SK-N-SH treated with all-trans-retinoic acid at 6 μM for 48 hours (cell line): Measurements from ENCODE around the gene STAT5A.

ENCODE experiments used
- ARNTL ChIP-seq: fragments of 450-650 bp; formaldehyde crosslinking; IDR thresholded peaks from 2 replicates; pipeline ENCODE4 v1.5.0; 2020; ENCODE audit warnings: low read depth, mild to moderate bottlenecking, moderate library complexity, borderline replicate concordance
- ESRRG ChIP-seq: fragments of 250-450 bp; sonication (Bioruptor Pico); IDR thresholded peaks from 2 replicates; pipeline ENCODE4 v1.6.1; 2021; ENCODE audit warnings: mild to moderate bottlenecking
- ISL1 ChIP-seq: fragments of 250-450 bp; sonication (Bioruptor Pico); IDR thresholded peaks from 2 replicates; pipeline ENCODE4 v2.1.2; 2022; ENCODE audit warnings: mild to moderate bottlenecking, moderate library complexity
- PATZ1 ChIP-seq: fragments of 250-450 bp; sonication (Bioruptor Pico); IDR thresholded peaks from 2 replicates; pipeline ENCODE4 v1.8.0; 2020; ENCODE audit warnings: mild to moderate bottlenecking, moderate library complexity, borderline replicate concordance
- ZFP3 ChIP-seq: fragments of 250-450 bp; sonication (Bioruptor Pico); IDR thresholded peaks from 2 replicates; pipeline ENCODE4 v1.5.0; 2020; ENCODE audit warnings: mild to moderate bottlenecking, moderate library complexity
- ZFP30 ChIP-seq: fragments of 450-650 bp; formaldehyde crosslinking; IDR thresholded peaks from 2 replicates; pipeline ENCODE4 v1.5.0; 2022; ENCODE audit warnings: mild to moderate bottlenecking, moderate library complexity
- ZNF8 ChIP-seq: fragments of 450-650 bp; formaldehyde crosslinking; IDR thresholded peaks from 2 replicates; pipeline ENCODE4 v1.5.0; 2020; ENCODE audit warnings: mild to moderate bottlenecking, moderate library complexity
- TF ChIP-seq, protein P1 (sequence below): fragments of 250-450 bp; sonication (Bioruptor Pico); IDR thresholded peaks from 2 replicates; pipeline ENCODE4 v1.5.0; 2020; ENCODE audit warnings: mild to moderate bottlenecking, moderate library complexity
- TF ChIP-seq, protein P2 (sequence below): fragments of 250-450 bp; sonication (Bioruptor Pico); IDR thresholded peaks from 2 replicates; pipeline ENCODE4 v1.5.1; 2020; ENCODE audit warnings: low read depth, mild to moderate bottlenecking, moderate library complexity

DNA sequence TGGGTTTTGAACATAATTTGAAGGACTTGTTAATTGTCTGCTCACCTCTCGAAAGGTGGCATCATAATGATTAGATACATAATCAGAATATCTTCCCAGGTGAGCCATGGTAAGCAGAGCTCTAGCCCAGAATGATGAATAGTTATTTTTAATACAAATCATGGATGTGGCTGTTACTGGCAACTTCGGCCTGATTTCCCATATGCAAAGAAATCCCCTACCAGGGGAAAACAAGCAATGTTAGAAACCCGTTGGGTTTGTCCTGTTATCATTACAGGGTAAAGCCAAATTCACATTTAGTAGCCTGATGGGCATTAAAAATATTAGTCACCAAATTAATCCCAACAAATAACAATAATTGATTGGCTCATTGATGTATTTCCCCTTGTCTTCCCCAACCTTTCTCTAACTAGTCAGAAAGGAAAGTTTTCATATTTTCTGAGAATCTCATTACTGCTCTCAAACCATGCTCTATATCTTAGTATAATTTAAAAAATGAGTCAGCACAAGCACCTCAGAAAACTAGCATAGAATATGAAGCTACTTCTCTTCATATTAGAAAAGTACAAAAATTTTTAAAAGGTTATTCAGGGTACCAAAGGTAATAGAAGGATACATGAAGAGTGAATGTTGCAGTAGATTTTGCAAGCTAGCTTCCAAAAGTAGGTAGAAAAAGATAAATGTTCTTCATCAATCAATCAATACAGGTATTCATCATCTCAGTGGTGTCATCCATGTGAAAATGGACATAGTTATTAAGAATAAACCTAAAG, 17.1 kb upstream of the STAT5A start:
- TF ChIP-seq ZNF8 (CRISPR knock-in tag) (no peak), ARNTL (CRISPR knock-in tag) (no peak), ESRRG (no peak), ISL1 (CRISPR knock-in tag) (no peak), ZFP3 (CRISPR knock-in tag) (no peak), PATZ1 (CRISPR knock-in tag) (no peak), ZFP30 (CRISPR knock-in tag) (no peak)
- TF ChIP-seq, protein P1, sequence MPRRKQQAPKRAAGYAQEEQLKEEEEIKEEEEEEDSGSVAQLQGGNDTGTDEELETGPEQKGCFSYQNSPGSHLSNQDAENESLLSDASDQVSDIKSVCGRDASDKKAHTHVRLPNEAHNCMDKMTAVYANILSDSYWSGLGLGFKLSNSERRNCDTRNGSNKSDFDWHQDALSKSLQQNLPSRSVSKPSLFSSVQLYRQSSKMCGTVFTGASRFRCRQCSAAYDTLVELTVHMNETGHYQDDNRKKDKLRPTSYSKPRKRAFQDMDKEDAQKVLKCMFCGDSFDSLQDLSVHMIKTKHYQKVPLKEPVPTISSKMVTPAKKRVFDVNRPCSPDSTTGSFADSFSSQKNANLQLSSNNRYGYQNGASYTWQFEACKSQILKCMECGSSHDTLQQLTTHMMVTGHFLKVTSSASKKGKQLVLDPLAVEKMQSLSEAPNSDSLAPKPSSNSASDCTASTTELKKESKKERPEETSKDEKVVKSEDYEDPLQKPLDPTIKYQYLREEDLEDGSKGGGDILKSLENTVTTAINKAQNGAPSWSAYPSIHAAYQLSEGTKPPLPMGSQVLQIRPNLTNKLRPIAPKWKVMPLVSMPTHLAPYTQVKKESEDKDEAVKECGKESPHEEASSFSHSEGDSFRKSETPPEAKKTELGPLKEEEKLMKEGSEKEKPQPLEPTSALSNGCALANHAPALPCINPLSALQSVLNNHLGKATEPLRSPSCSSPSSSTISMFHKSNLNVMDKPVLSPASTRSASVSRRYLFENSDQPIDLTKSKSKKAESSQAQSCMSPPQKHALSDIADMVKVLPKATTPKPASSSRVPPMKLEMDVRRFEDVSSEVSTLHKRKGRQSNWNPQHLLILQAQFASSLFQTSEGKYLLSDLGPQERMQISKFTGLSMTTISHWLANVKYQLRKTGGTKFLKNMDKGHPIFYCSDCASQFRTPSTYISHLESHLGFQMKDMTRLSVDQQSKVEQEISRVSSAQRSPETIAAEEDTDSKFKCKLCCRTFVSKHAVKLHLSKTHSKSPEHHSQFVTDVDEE: no peak
- TF ChIP-seq, protein P2, sequence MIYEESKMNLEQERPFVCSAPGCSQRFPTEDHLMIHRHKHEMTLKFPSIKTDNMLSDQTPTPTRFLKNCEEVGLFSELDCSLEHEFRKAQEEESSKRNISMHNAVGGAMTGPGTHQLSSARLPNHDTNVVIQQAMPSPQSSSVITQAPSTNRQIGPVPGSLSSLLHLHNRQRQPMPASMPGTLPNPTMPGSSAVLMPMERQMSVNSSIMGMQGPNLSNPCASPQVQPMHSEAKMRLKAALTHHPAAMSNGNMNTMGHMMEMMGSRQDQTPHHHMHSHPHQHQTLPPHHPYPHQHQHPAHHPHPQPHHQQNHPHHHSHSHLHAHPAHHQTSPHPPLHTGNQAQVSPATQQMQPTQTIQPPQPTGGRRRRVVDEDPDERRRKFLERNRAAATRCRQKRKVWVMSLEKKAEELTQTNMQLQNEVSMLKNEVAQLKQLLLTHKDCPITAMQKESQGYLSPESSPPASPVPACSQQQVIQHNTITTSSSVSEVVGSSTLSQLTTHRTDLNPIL (CRISPR knock-in tag): no peak
